MM.1S (cell line): ENCODE results near the gene APAF1.

Source experiments
- DNase-seq: peaks from one replicate; pipeline ENCODE4 v3.0.0-alpha.2; 2015
- H2AFZ ChIP-seq: fragments of 300-600 bp; sonication (generic); 2 replicates; pipeline ENCODE4 v1.6.0; 2016; ENCODE audit warnings: antibody characterized with exemption, low read length
- H3F3A ChIP-seq: fragments of 300-600 bp; sonication (generic); 2 replicates; pipeline ENCODE4 v1.6.1; 2016; ENCODE audit warnings: mild to moderate bottlenecking, antibody characterized with exemption, low read length, moderate library complexity, mixed read lengths; ENCODE audit not compliant: insufficient read depth
- H3K27ac ChIP-seq: fragments of 300-600 bp; sonication (generic); 2 replicates; pipeline ENCODE4 v1.5.1; 2016; ENCODE audit warnings: mild to moderate bottlenecking, low read length
- H3K27me3 ChIP-seq: fragments of 300-600 bp; sonication (generic); replicated peaks from 2 replicates; pipeline ENCODE4 v1.6.0; 2016; ENCODE audit warnings: low read length; ENCODE audit not compliant: insufficient read depth
- H3K36me3 ChIP-seq: fragments of 300-600 bp; sonication (generic); replicated peaks from 2 replicates; pipeline ENCODE4 v1.6.1; 2016; ENCODE audit warnings: mild to moderate bottlenecking, low read length, mixed read lengths; ENCODE audit not compliant: insufficient read depth
- H3K4me1 ChIP-seq: fragments of 300-600 bp; sonication (generic); 2 replicates; pipeline ENCODE4 v1.6.1; 2016; ENCODE audit warnings: low read length, mixed read lengths
- H3K4me2 ChIP-seq: fragments of 300-600 bp; sonication (generic); 2 replicates; pipeline ENCODE4 v1.6.0; 2016; ENCODE audit warnings: low read depth, low read length
- H3K4me3 ChIP-seq: fragments of 300-600 bp; sonication (generic); 2 replicates; pipeline ENCODE4 v1.5.1; 2016; ENCODE audit warnings: low read length, mixed read lengths
- H3K79me2 ChIP-seq: fragments of 300-600 bp; sonication (generic); 2 replicates; pipeline ENCODE4 v1.6.1; 2016; ENCODE audit warnings: mixed run types, low read length, mixed read lengths
- H3K9ac ChIP-seq: fragments of 300-600 bp; sonication (generic); 2 replicates; pipeline ENCODE4 v1.6.1; 2016; ENCODE audit warnings: low read length, mixed read lengths
- H3K9me2 ChIP-seq: fragments of 300-600 bp; sonication (generic); replicated peaks from 2 replicates; pipeline ENCODE4 v1.6.1; 2016; ENCODE audit warnings: mild to moderate bottlenecking, low read length, mixed read lengths; ENCODE audit not compliant: insufficient read depth
- H3K9me3 ChIP-seq: fragments of 300-600 bp; sonication (generic); replicated peaks from 2 replicates; pipeline ENCODE4 v1.6.1; 2016; ENCODE audit warnings: mild to moderate bottlenecking, low read length, mixed read lengths; ENCODE audit not compliant: insufficient read depth
- H4K20me1 ChIP-seq: fragments of 300-600 bp; sonication (generic); 2 replicates; pipeline ENCODE4 v1.6.1; 2016; ENCODE audit warnings: mild to moderate bottlenecking, low read length, moderate library complexity, mixed read lengths; ENCODE audit not compliant: insufficient read depth
- EZH2 ChIP-seq: fragments of 300-600 bp; sonication (generic); optimal IDR thresholded peaks from 2 replicates; pipeline ENCODE3; 2017; ENCODE audit warnings: low read depth, mild to moderate bottlenecking, antibody characterized with exemption, low read length, mixed read lengths
- EZH2phosphoT487 ChIP-seq: fragments of 300-600 bp; sonication (generic); IDR thresholded peaks from 2 replicates; pipeline ENCODE4 v1.6.1; 2018; ENCODE audit warnings: antibody characterized with exemption, low read length
- TF ChIP-seq, protein P1 (sequence below): fragments of 300-600 bp; sonication (generic); IDR thresholded peaks from 2 replicates; pipeline ENCODE4 v1.5.1; 2016; ENCODE audit warnings: antibody characterized with exemption, low read length, mixed read lengths

The APAF1 gene

DNA sequence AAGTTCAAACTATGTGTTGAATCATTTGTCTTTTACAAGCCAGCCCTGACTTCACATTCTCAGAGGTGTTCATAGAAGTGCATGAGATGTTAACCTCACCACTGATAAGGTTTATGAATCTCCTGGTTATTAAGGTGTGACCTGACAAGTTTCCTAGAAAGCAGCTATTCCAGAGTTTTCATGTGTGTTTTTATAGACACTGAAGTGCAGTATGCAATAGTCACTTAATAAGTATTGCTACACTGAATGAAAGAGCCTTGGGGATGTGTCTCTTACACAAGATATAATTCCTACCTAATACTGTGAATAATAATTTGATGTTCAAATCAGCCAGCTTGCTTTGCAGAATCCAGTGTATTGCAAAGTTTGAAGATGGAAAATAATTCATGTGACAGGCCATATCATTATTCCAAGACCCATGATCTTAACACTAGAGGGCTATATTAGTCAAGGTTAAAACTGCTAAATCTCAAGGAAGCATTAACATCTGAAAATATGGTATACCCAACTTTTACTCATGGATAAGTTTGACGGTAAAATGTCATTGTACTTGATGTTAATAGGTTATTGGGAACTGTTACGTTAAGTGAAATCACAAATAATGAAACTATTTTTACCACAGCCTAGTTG lies 38.6 kb upstream of the APAF1 start:
- H3K4me2 ChIP-seq: no peak overlapping the region
- H3K9ac ChIP-seq: no peak overlapping the region
- H3K27me3 ChIP-seq: no peaks in the 10 kb centered on the region
- H4K20me1 ChIP-seq: no peaks in the 10 kb centered on the region
- no peak overlapping the region for H2AFZ ChIP-seq
- H3K79me2 ChIP-seq: no peaks in the 10 kb centered on the region
- H3K36me3 ChIP-seq: peaks cover 2% of the 10 kb centered on the region; the same call in 1 of the 2 replicates
- H3F3A ChIP-seq: peaks cover 20% of the 10 kb centered on the region; the same call in 1 of the 2 replicates
- DNase-seq: no peak
- TF ChIP-seq EZH2 (no peak), EZH2phosphoT487 (no peak)
- TF ChIP-seq, protein P1, sequence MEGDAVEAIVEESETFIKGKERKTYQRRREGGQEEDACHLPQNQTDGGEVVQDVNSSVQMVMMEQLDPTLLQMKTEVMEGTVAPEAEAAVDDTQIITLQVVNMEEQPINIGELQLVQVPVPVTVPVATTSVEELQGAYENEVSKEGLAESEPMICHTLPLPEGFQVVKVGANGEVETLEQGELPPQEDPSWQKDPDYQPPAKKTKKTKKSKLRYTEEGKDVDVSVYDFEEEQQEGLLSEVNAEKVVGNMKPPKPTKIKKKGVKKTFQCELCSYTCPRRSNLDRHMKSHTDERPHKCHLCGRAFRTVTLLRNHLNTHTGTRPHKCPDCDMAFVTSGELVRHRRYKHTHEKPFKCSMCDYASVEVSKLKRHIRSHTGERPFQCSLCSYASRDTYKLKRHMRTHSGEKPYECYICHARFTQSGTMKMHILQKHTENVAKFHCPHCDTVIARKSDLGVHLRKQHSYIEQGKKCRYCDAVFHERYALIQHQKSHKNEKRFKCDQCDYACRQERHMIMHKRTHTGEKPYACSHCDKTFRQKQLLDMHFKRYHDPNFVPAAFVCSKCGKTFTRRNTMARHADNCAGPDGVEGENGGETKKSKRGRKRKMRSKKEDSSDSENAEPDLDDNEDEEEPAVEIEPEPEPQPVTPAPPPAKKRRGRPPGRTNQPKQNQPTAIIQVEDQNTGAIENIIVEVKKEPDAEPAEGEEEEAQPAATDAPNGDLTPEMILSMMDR: no peak
- H3K27ac ChIP-seq: no peak overlapping the region
- no peaks in the 10 kb centered on the region for H3K4me1 ChIP-seq
- H3K9me3 ChIP-seq: no peaks in the 10 kb centered on the region
- H3K4me3 ChIP-seq: no peak overlapping the region
- H3K9me2 ChIP-seq: no peaks in the 10 kb centered on the region

DNA sequence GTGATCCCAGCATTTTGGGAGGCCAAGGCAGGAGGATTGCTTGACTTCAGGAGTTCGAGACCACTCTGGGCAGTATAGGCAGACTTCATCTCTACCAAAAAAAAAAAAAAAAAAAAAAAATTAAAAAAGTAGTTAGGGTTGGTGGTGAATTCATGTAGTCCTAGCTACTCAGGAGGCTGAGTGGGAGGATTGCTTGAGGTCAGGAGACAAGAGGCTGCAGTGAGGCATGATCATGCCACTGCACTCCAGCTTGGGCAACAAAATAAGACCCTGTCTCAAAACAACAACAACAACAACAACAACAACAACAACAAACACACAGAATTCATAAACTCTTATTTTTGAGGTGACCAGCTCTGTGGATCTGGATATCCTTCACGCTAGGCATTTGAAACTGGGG lies 34.5 kb upstream of the APAF1 start:
- Histone ChIP-seq H4K20me1 (no peaks in the 10 kb centered on the region), H3K27ac (no peak overlapping the region), H3K36me3 (0 out of 2 replicates have a peak, but pooled peaks cover 2% of the 10 kb centered on the region), H3K9ac (no peak overlapping the region), H3K9me2 (no peaks in the 10 kb centered on the region), H3K9me3 (no peaks in the 10 kb centered on the region), H2AFZ (no peak overlapping the region), H3K4me1 (no peaks in the 10 kb centered on the region), H3F3A (no peaks in the 10 kb centered on the region), H3K4me2 (no peak overlapping the region), H3K79me2 (no peaks in the 10 kb centered on the region), H3K4me3 (no peak overlapping the region), H3K27me3 (no peaks in the 10 kb centered on the region)
- TF ChIP-seq EZH2phosphoT487 (no peak), EZH2 (no peak)
- TF ChIP-seq, protein P1: no peak
- no peak for DNase-seq

DNA sequence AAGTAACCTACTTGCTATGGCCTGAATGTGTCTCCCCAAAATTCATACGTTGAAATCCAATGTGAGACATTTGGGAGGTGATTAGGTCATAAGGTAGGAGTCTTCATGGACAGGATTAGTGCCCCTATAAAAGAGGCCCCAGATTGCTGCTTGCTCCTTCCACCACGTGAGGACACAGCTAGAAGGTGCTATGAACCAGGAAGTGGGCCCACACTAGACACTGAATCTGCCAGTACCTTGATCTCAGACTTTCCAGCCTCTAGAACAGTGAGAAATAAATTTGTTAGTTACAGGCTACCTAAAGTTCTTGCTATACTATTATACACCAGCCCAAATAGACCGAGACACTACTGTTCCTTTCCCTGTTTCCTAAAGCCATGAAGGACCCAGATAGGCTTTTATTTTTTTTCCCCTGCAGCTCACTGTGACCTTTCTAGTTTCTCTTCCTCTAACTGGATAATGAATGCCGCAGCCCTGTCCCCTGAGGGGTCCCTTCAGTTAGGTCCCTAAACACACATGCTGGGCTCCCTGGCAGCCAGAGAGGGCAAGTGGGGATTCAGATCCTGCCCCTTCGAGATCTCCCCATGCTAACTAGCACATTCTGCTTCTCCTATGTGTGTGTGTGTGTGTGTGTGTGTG lies 32.3 kb upstream of the APAF1 start:
- Histone ChIP-seq H3K4me3 (no peak overlapping the region), H3K9me2 (no peaks in the 10 kb centered on the region), H2AFZ (no peak overlapping the region), H3F3A (no peaks in the 10 kb centered on the region), H3K9me3 (no peaks in the 10 kb centered on the region), H3K9ac (no peak overlapping the region), H3K27me3 (no peaks in the 10 kb centered on the region), H3K36me3 (0 out of 2 replicates have a peak, but pooled peaks cover 2% of the 10 kb centered on the region), H3K79me2 (no peaks in the 10 kb centered on the region), H3K4me2 (no peak overlapping the region), H4K20me1 (no peaks in the 10 kb centered on the region), H3K4me1 (no peaks in the 10 kb centered on the region), H3K27ac (no peak overlapping the region)
- DNase-seq: no peak
- TF ChIP-seq EZH2 (no peak), EZH2phosphoT487 (no peak)
- TF ChIP-seq, protein P1: no peak
